HepG2 (cell line): ENCODE data around the gene SPACA4. TPM values are rescaled to one million over a fixed set of nuclear protein-coding genes. Genes with fewer than 3 reads are reported as not detected.

ENCODE experiments used
- KLF9 ChIP-seq: IDR thresholded peaks from 2 replicates; pipeline ENCODE4 v1.6.1; 2016; ENCODE audit warnings: low read depth
- TCF7L2 ChIP-seq: IDR thresholded peaks from 2 replicates; pipeline ENCODE4 v1.6.1; 2011; ENCODE audit warnings: mild to moderate bottlenecking, low read depth, low read length, moderate library complexity
- ZNF20 ChIP-seq: sonication (generic); formaldehyde crosslinking; IDR thresholded peaks from 2 replicates; pipeline ENCODE4 v1.4.0; 2020; ENCODE audit warnings: mild to moderate bottlenecking, moderate library complexity, missing genetic modification reagents
- ZNF577 ChIP-seq: sonication (generic); formaldehyde crosslinking; IDR thresholded peaks from 2 replicates; pipeline ENCODE4 v1.4.0; 2020; ENCODE audit warnings: mild to moderate bottlenecking, low read depth, missing genetic modification reagents, borderline replicate concordance
- polyA plus RNA-seq, 8 experiments: library from polyadenylated mRNA; depleted of rRNA in 3 of 8; stranded (reverse) in 7 of 8; unstranded in 1 of 8; fragments of >200 nt; fragmentation: Illumina TruSeq in 4 of 8; extraction: Trizol in 4 of 8; gene quantifications; 2 replicates each; pipeline versions ENCODE4 v1.2.1 to v1.2.3, GENCODE V29; 2011 to 2016; ENCODE audit warnings: low read depth in 4 of 8, missing spikeins in 1 of 8, mixed read lengths in 1 of 8; ENCODE audit not compliant: insufficient read depth in 1 of 8
- total RNA-seq, 5 experiments: library from RNA; depleted of rRNA; stranded (reverse); fragments of >200 nt; fragmentation: Illumina TruSeq; extraction: Trizol; gene quantifications; 2 replicates each; pipeline ENCODE4 v1.2.3, GENCODE V29; 2016; ENCODE audit warnings: low read depth in 1 of 5
- TF ChIP-seq, protein P1 (sequence below): IDR thresholded peaks from 2 replicates; pipeline ENCODE4 v1.4.0; 2020; ENCODE audit warnings: mild to moderate bottlenecking, missing genetic modification reagents
- TF ChIP-seq, protein P2 (sequence below): sonication (generic); formaldehyde crosslinking; IDR thresholded peaks from 2 replicates; pipeline ENCODE4 v1.5.0; 2020; ENCODE audit warnings: mild to moderate bottlenecking, missing genetic modification reagents

Gene SPACA4
- total and polyA plus RNA-seq, 2 of the 13 experiments (the other 11 are each of a cell fraction or from before 2014, with no cell fraction given) = not detected

- TF ChIP-seq, protein P1, sequence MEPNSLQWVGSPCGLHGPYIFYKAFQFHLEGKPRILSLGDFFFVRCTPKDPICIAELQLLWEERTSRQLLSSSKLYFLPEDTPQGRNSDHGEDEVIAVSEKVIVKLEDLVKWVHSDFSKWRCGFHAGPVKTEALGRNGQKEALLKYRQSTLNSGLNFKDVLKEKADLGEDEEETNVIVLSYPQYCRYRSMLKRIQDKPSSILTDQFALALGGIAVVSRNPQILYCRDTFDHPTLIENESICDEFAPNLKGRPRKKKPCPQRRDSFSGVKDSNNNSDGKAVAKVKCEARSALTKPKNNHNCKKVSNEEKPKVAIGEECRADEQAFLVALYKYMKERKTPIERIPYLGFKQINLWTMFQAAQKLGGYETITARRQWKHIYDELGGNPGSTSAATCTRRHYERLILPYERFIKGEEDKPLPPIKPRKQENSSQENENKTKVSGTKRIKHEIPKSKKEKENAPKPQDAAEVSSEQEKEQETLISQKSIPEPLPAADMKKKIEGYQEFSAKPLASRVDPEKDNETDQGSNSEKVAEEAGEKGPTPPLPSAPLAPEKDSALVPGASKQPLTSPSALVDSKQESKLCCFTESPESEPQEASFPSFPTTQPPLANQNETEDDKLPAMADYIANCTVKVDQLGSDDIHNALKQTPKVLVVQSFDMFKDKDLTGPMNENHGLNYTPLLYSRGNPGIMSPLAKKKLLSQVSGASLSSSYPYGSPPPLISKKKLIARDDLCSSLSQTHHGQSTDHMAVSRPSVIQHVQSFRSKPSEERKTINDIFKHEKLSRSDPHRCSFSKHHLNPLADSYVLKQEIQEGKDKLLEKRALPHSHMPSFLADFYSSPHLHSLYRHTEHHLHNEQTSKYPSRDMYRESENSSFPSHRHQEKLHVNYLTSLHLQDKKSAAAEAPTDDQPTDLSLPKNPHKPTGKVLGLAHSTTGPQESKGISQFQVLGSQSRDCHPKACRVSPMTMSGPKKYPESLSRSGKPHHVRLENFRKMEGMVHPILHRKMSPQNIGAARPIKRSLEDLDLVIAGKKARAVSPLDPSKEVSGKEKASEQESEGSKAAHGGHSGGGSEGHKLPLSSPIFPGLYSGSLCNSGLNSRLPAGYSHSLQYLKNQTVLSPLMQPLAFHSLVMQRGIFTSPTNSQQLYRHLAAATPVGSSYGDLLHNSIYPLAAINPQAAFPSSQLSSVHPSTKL = peak; percentile 45
- TF ChIP-seq, protein P2, sequence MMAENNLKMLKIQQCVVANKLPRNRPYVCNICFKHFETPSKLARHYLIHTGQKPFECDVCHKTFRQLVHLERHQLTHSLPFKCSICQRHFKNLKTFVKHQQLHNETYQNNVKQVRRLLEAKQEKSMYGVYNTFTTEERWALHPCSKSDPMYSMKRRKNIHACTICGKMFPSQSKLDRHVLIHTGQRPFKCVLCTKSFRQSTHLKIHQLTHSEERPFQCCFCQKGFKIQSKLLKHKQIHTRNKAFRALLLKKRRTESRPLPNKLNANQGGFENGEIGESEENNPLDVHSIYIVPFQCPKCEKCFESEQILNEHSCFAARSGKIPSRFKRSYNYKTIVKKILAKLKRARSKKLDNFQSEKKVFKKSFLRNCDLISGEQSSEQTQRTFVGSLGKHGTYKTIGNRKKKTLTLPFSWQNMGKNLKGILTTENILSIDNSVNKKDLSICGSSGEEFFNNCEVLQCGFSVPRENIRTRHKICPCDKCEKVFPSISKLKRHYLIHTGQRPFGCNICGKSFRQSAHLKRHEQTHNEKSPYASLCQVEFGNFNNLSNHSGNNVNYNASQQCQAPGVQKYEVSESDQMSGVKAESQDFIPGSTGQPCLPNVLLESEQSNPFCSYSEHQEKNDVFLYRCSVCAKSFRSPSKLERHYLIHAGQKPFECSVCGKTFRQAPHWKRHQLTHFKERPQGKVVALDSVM (CRISPR knock-in tag) = no peak
- TF ChIP-seq KLF9 (no peak), ZNF20 (CRISPR knock-in tag) (no peak), TCF7L2 (no peak), ZNF577 (CRISPR knock-in tag) (no peak)
These were observed 35.0 kb upstream of the SPACA4 start (continued) for GRCh38 chr19:48571378-48572162.
